Prostate gland (tissue), 2 donors: ENCODE results near the gene LTA4H.

ENCODE experiments used
- CTCF ChIP-seq, 4 experiments: fragments of 200-600 bp in 2 of 4; fragments of 450-650 bp in 2 of 4; sonication (generic) in 2 of 4; IDR thresholded peaks; 1 replicate in 3 of 4; 2 replicates in 1 of 4; pipeline ENCODE4 v1.5.1; 2016 to 2019; ENCODE audit warnings: antibody characterized with exemption in 4 of 4, mild to moderate bottlenecking in 2 of 4, moderate library complexity in 2 of 4
- POLR2A ChIP-seq: fragments of 450-650 bp; IDR thresholded peaks from one replicate; pipeline ENCODE4 v1.6.1; 2016; ENCODE audit warnings: antibody characterized with exemption, mild to moderate bottlenecking

- TF ChIP-seq CTCF (IDR thresholded peaks at IDR 0.05) (no peak), POLR2A (no peak)
Measured at GRCh38 chr12:95962222-95962621, 73.2 kb downstream of the LTA4H start.
